Measurements from ENCODE around the gene FDPS. TPM values are rescaled to one million over a fixed set of nuclear protein-coding genes. Genes with fewer than 3 reads are reported as not detected.

FDPS gene
- total RNA-seq, 4 donors from 2014 or later: 71.2 to 125 (median 81.0) TPM

- 79 to 86% methylated on average over 4 of the region's 9 CpGs for WGBS, 2 donors (ENCODE audit: low coverage in 1 of 2)
- H3K4me3 ChIP-seq: no peak overlapping the region
- H3K4me1 ChIP-seq: peaks cover 0 to 34% (median 17%) of the 10 kb centered on the region in 3 donors
- TF ChIP-seq, protein P1, sequence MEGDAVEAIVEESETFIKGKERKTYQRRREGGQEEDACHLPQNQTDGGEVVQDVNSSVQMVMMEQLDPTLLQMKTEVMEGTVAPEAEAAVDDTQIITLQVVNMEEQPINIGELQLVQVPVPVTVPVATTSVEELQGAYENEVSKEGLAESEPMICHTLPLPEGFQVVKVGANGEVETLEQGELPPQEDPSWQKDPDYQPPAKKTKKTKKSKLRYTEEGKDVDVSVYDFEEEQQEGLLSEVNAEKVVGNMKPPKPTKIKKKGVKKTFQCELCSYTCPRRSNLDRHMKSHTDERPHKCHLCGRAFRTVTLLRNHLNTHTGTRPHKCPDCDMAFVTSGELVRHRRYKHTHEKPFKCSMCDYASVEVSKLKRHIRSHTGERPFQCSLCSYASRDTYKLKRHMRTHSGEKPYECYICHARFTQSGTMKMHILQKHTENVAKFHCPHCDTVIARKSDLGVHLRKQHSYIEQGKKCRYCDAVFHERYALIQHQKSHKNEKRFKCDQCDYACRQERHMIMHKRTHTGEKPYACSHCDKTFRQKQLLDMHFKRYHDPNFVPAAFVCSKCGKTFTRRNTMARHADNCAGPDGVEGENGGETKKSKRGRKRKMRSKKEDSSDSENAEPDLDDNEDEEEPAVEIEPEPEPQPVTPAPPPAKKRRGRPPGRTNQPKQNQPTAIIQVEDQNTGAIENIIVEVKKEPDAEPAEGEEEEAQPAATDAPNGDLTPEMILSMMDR (IDR thresholded peaks at IDR 0.05): no peak
- TF ChIP-seq EP300 (IDR thresholded peaks at IDR 0.05) (no peak), POLR2AphosphoS5 (IDR thresholded peaks at IDR 0.05) (no peak), POLR2A (IDR thresholded peaks at IDR 0.05) (no peak)
- H3K36me3 ChIP-seq: peaks cover 0 to 45% of the 10 kb centered on the region in 2 donors
- no peak overlapping the region for H3K27ac ChIP-seq
- H3K27me3 ChIP-seq: no peaks in the 10 kb centered on the region
- no peak for ATAC-seq
- no peaks in the 10 kb centered on the region for H3K9me3 ChIP-seq
Measured at GRCh38 chr1:155318082-155318481, 9.4 kb downstream of the FDPS start.

- Histone ChIP-seq H3K4me1 (peaks cover 0 to 36% (median 17%) of the 10 kb centered on the region in 3 donors), H3K36me3 (peaks cover 0 to 31% of the 10 kb centered on the region in 2 donors), H3K9me3 (no peaks in the 10 kb centered on the region), H3K27ac (peak overlapping the region in 1 of 4 donors; percentile 98), H3K4me3 (no peak overlapping the region), H3K27me3 (no peaks in the 10 kb centered on the region)
- TF ChIP-seq EP300 (IDR thresholded peaks at IDR 0.05): no peak
- TF ChIP-seq POLR2A (IDR thresholded peaks at IDR 0.05): no peak
- TF ChIP-seq, protein P1 (IDR thresholded peaks at IDR 0.05): no peak
- no peak for TF ChIP-seq POLR2AphosphoS5 (IDR thresholded peaks at IDR 0.05)
- no peak for ATAC-seq
- 88 to 94% methylated on average over 3 of the region's 5 CpGs for WGBS, 2 donors (ENCODE audit: low coverage in 1 of 2)
Measured at GRCh38 chr1:155319536-155319935, 10.9 kb downstream of the FDPS start.

GRCh38 chr1:155320252-155320651, 11.6 kb downstream of the FDPS start:
- H3K27me3 ChIP-seq: no peaks in the 10 kb centered on the region
- no peak for ATAC-seq
- no peaks in the 10 kb centered on the region for H3K9me3 ChIP-seq
- peaks cover 0 to 43% (median 17%) of the 10 kb centered on the region in 3 donors for H3K4me1 ChIP-seq
- peak overlapping the region in 3 of 4 donors; percentile 98 to 99 (median 99) for H3K27ac ChIP-seq
- WGBS, 2 donors (ENCODE audit: low coverage in 1 of 2): 15 to 30% methylated on average over 6 to 11 of the region's 11 CpGs
- peak overlapping the region; percentile 47 to 92 for H3K4me3 ChIP-seq
- TF ChIP-seq POLR2A (IDR thresholded peaks at IDR 0.05): no peak
- TF ChIP-seq, protein P1 (IDR thresholded peaks at IDR 0.05): no peak
- no peak for TF ChIP-seq EP300 (IDR thresholded peaks at IDR 0.05)
- TF ChIP-seq POLR2AphosphoS5 (IDR thresholded peaks at IDR 0.05): no peak
- peaks cover 0 to 24% of the 10 kb centered on the region in 2 donors for H3K36me3 ChIP-seq

DNA sequence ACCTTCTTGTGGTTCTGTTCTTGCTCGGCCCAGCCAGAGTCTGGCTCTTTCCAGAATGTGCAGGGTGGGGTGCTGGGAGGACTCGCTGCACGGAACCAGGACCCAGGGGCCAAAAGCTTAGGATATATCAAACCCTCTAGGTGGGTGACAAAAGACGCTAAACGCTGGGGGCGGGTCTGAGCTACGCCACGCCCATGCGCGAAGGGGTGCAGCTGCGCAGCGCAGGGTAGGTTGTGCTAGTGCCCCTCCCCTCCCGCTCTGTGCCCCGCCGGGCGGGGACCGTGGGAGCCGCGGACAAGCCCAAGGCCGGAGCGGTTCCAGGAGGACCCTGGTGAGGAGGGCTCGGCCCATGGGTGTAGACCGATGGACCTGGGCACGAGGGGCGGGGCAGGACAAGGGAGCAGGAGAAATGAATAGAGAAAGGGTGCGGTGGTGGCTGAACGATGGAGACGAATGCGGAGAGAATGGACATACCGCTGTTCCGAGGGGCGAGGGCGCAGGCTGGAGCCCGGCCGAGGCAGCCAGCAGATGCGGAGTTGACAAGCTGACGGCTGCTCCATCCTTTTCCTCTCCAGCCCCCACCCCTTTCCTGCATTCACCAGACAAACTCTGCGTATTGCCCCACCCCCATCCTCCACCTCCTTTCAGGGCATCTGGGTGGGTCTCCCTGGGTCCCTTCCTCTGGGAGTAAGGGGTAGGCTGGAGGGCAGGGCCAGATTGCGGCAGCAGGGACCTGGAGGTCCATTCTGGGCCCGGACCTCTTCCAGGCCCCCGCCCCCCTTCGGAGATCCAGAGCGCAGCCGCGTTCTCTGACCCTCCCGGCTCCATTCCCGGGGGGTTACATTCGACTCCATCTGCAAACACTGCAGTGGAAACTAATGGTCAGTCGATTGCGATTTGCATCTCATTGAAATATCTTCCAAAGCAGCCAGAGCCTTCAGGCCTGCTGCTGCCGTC, 12.3 kb downstream of the FDPS start, which contains the start of gene RUSC1:
TSS of gene RUSC1 (plus strand) at position 234 of the 957 bp plus-strand sequence. CDS start 880 bp downstream, outside the sequence.
- Histone ChIP-seq H3K4me3 (peak within 1 kb of the TSS; percentile 47 to 92), H3K4me1 (peaks cover 0 to 50% (median 21%) of the 10 kb centered on the region in 3 donors)
- WGBS, 2 donors (ENCODE audit: low coverage in 1 of 2): 1 to 3% methylated on average over 10 to 12 of the region's 51 CpGs

More for the DNA sequence above, 12.3 kb downstream of the FDPS start, which contains the start of gene RUSC1:
- Histone ChIP-seq H3K27me3 (no peaks in the 10 kb centered on the region), H3K9me3 (no peaks in the 10 kb centered on the region), H3K36me3 (peaks cover 0 to 17% of the 10 kb centered on the region in 2 donors), H3K27ac (peak within 1 kb of the TSS; percentile 96 to 99 (median 98))
- ATAC-seq: peak; percentile 28
- TF ChIP-seq EP300 (IDR thresholded peaks at IDR 0.05) (no peak), POLR2AphosphoS5 (IDR thresholded peaks at IDR 0.05) (peak; percentile 47), POLR2A (IDR thresholded peaks at IDR 0.05) (peak in 1 of 2 donors; percentile 50)
- TF ChIP-seq, protein P1 (IDR thresholded peaks at IDR 0.05): peak in 1 of 4 experiments; percentile 23
